H1 (cell line): Measurements from ENCODE around the gene SPATS2. TPM values are rescaled to one million over a fixed set of nuclear protein-coding genes. Genes with fewer than 3 reads are reported as not detected.

Source experiments
- CTCF ChIA-PET: fragments of 300-600 bp; sonication (Branson Sonifier 250); formaldehyde crosslinking; loops from one replicate; lab custom pipeline; 2021; ENCODE audit not compliant: partially characterized antibody; lab: Charles Lee
- POLR2A ChIA-PET: fragments of 300-600 bp; sonication (Branson Sonifier 250); formaldehyde crosslinking; loops from one replicate; lab custom pipeline; 2021; ENCODE audit warnings: inconsistent platforms; ENCODE audit not compliant: partially characterized antibody; lab: Charles Lee
- DNase-seq, 2 experiments: peaks; one replicate each; pipeline versions ENCODE4 v3.0.0 to v3.0.0-alpha.2; 2010 to 2022; ENCODE audit warnings: low spot score in 2 of 2, low read depth in 1 of 2, mixed read lengths in 1 of 2
- FAIRE-seq: peaks from 2 replicates; lab custom pipeline; 2011; peaks lifted over from hg19 to GRCh38; lab: Jason Lieb, UNC
- H2AFZ ChIP-seq: 2 replicates; pipeline ENCODE4 v1.8.1; 2012; ENCODE audit warnings: low read length, inconsistent platforms
- H2AK5ac ChIP-seq: 2 replicates; pipeline ENCODE4 v1.6.1; 2013; ENCODE audit warnings: low read depth, low read length
- H2BK120ac ChIP-seq: replicated peaks from 2 replicates; pipeline ENCODE3; 2013; ENCODE audit warnings: low read depth, low read length, inconsistent platforms
- H2BK12ac ChIP-seq: 2 replicates; pipeline ENCODE4 v1.6.1; 2013; ENCODE audit warnings: low read depth, low read length
- H2BK15ac ChIP-seq: 2 replicates; pipeline ENCODE4 v1.6.1; 2013; ENCODE audit warnings: low read length
- H2BK20ac ChIP-seq: 2 replicates; pipeline ENCODE4 v1.6.1; 2013; ENCODE audit warnings: low read length
- H2BK5ac ChIP-seq: 2 replicates; pipeline ENCODE4 v1.6.1; 2013; ENCODE audit warnings: low read depth, low read length
- H3K14ac ChIP-seq: 2 replicates; pipeline ENCODE4 v1.6.1; 2013; ENCODE audit warnings: inconsistent platforms; ENCODE audit not compliant: insufficient read length
- H3K18ac ChIP-seq: 2 replicates; pipeline ENCODE4 v1.6.1; 2013; ENCODE audit warnings: low read length; ENCODE audit errors: extremely low read depth
- H3K23ac ChIP-seq: 2 replicates; pipeline ENCODE4 v1.6.1; 2013; ENCODE audit warnings: inconsistent platforms; ENCODE audit not compliant: insufficient read length
- H3K23me2 ChIP-seq: 2 replicates; pipeline ENCODE4 v1.6.1; 2013; ENCODE audit warnings: low read depth, low read length
- H3K27ac ChIP-seq: 2 replicates; pipeline ENCODE4 v1.6.1; 2011; ENCODE audit warnings: low read depth, low read length, inconsistent platforms
- H3K27me3 ChIP-seq, 4 experiments: replicated peaks in 1 of 4; 1 replicate in 1 of 4; 2 replicates in 3 of 4; pipeline versions ENCODE4 v1.6.1 to v1.8.1; 2011 to 2013; ENCODE audit warnings: low read length in 3 of 4, mild to moderate bottlenecking in 3 of 4, inconsistent platforms in 2 of 4, mixed read lengths in 2 of 4, moderate library complexity in 1 of 4; ENCODE audit not compliant: control insufficient read depth in 3 of 4, insufficient read depth in 3 of 4; ENCODE audit errors: extremely low read depth in 1 of 4
- H3K36me3 ChIP-seq, 4 experiments: 2 replicates each; pipeline versions ENCODE4 v1.6.1 to v1.8.1; 2011 to 2013; ENCODE audit warnings: mild to moderate bottlenecking in 4 of 4, low read length in 3 of 4, moderate library complexity in 2 of 4, control low read depth in 1 of 4, inconsistent platforms in 1 of 4; ENCODE audit not compliant: insufficient read depth in 4 of 4, control insufficient read depth in 2 of 4
- H3K4ac ChIP-seq: replicated peaks from 2 replicates; pipeline ENCODE3; 2013; ENCODE audit warnings: low read length, low read depth, mixed read lengths, inconsistent platforms; ENCODE audit not compliant: insufficient read length
- H3K4me1 ChIP-seq, 4 experiments: replicated peaks in 1 of 4; 1 replicate in 1 of 4; 2 replicates in 3 of 4; pipeline versions ENCODE4 v1.6.1 to v1.8.1; 2011 to 2013; ENCODE audit warnings: low read length in 3 of 4, inconsistent platforms in 2 of 4, mixed read lengths in 1 of 4; ENCODE audit not compliant: insufficient read depth in 4 of 4, control insufficient read depth in 3 of 4
- H3K4me2 ChIP-seq, 2 experiments: 2 replicates each; pipeline versions ENCODE4 v1.6.1 to v1.8.1; 2011 to 2013; ENCODE audit warnings: low read depth in 2 of 2, low read length in 2 of 2, control low read depth in 1 of 2, inconsistent platforms in 1 of 2, mild to moderate bottlenecking in 1 of 2; ENCODE audit not compliant: insufficient read depth in 1 of 2
- H3K4me3 ChIP-seq, 4 experiments: fragments of 200-600, 300-600 bp in 1 of 4; sonication (generic), shearing (Covaris generic), sonication (Bioruptor Twin) in 1 of 4; 2 replicates each; pipeline versions ENCODE4 v1.5.1 to v1.8.1; 2011 to 2016; ENCODE audit warnings: low read length in 4 of 4, low read depth in 3 of 4, control low read depth in 2 of 4, inconsistent platforms in 2 of 4, mild to moderate bottlenecking in 2 of 4, mixed read lengths in 1 of 4, moderate library complexity in 1 of 4; ENCODE audit not compliant: insufficient read depth in 2 of 4; ENCODE audit errors: extremely low read depth in 1 of 4
- H3K56ac ChIP-seq: replicated peaks from 2 replicates; pipeline ENCODE3; 2013; ENCODE audit warnings: low read depth, mild to moderate bottlenecking, mixed read lengths, low read length, inconsistent platforms; ENCODE audit not compliant: insufficient read length
- H3K79me1 ChIP-seq: 2 replicates; pipeline ENCODE4 v1.6.1; 2013; ENCODE audit warnings: low read depth, low read length, control low read depth
- H3K79me2 ChIP-seq, 2 experiments: 2 replicates each; pipeline versions ENCODE4 v1.6.1 to v1.8.1; 2012 to 2013; ENCODE audit warnings: low read length in 2 of 2, mild to moderate bottlenecking in 2 of 2, inconsistent platforms in 1 of 2; ENCODE audit not compliant: insufficient read depth in 2 of 2, control insufficient read depth in 1 of 2
- H3K9ac ChIP-seq, 4 experiments: replicated peaks in 1 of 4; 1 replicate in 1 of 4; 2 replicates in 3 of 4; pipeline versions ENCODE4 v1.6.1 to v1.8.1; 2011 to 2013; ENCODE audit warnings: low read depth in 3 of 4, low read length in 3 of 4, control low read depth in 2 of 4, mild to moderate bottlenecking in 2 of 4, moderate library complexity in 2 of 4, inconsistent platforms in 1 of 4; ENCODE audit errors: extremely low read depth in 1 of 4
- H3K9me3 ChIP-seq, 2 experiments: 2 replicates each; pipeline versions ENCODE4 v1.6.1 to v1.8.1; 2012 to 2013; ENCODE audit warnings: mild to moderate bottlenecking in 2 of 2, moderate library complexity in 2 of 2, control low read depth in 1 of 2, inconsistent platforms in 1 of 2, low read depth in 1 of 2, low read length in 1 of 2, mixed read lengths in 1 of 2; ENCODE audit not compliant: insufficient read depth in 2 of 2
- H4K20me1 ChIP-seq, 2 experiments: replicated peaks in 1 of 2; 2 replicates each; pipeline versions ENCODE3 to v1.8.1; 2011 to 2013; ENCODE audit warnings: inconsistent platforms in 2 of 2, low read length in 2 of 2, mild to moderate bottlenecking in 1 of 2; ENCODE audit not compliant: insufficient read depth in 2 of 2, control insufficient read depth in 1 of 2
- H4K5ac ChIP-seq: 2 replicates; pipeline ENCODE4 v1.6.1; 2013; ENCODE audit warnings: low read length, low read depth, mixed read lengths, inconsistent platforms; ENCODE audit not compliant: insufficient read length
- H4K8ac ChIP-seq: 2 replicates; pipeline ENCODE4 v1.8.0; 2013; ENCODE audit warnings: mild to moderate bottlenecking, moderate library complexity, low read length, inconsistent platforms; ENCODE audit not compliant: insufficient read depth; ENCODE audit errors: extremely low read depth
- H4K91ac ChIP-seq: replicated peaks from 2 replicates; pipeline ENCODE3; 2013; ENCODE audit warnings: low read length, mixed read lengths, inconsistent platforms; ENCODE audit not compliant: insufficient read length
- ASH2L ChIP-seq: fragments of 200-600, 300-600 bp; sonication (generic); IDR thresholded peaks from one replicate; pipeline ENCODE4 v1.7.1; 2017; ENCODE audit warnings: low read length
- EZH2 ChIP-seq: fragments of 200-600 bp; sonication (generic); IDR thresholded peaks from 2 replicates; pipeline ENCODE4 v1.7.1; 2012; ENCODE audit warnings: low read depth, mild to moderate bottlenecking, moderate library complexity, low read length, inconsistent platforms; ENCODE audit not compliant: severe bottlenecking
- JUND ChIP-seq: IDR thresholded peaks from 2 replicates; pipeline ENCODE4 v1.6.1; 2011; ENCODE audit warnings: mild to moderate bottlenecking, improper control_type of control experiment, low read length
- KDM4A ChIP-seq: IDR thresholded peaks from one replicate; pipeline ENCODE4 v1.7.1; 2012; ENCODE audit warnings: low read depth, mild to moderate bottlenecking, moderate library complexity, low read length, inconsistent platforms; ENCODE audit not compliant: severe bottlenecking
- POLR2A ChIP-seq, 2 experiments: IDR thresholded peaks; 1 replicate in 1 of 2; 2 replicates in 1 of 2; pipeline ENCODE4 v1.6.1; 2011; ENCODE audit warnings: low read depth in 2 of 2, low read length in 2 of 2, mild to moderate bottlenecking in 2 of 2; ENCODE audit errors: control extremely low read depth in 1 of 2
- POU5F1 ChIP-seq: IDR thresholded peaks from 2 replicates; pipeline ENCODE4 v1.6.1; 2011; ENCODE audit warnings: low read depth, mild to moderate bottlenecking, low read length, moderate library complexity
- RAD21 ChIP-seq, 2 experiments: IDR thresholded peaks in 1 of 2; conservative IDR thresholded peaks in 1 of 2; 2 replicates each; pipeline ENCODE4 v1.6.1; 2011; ENCODE audit warnings: low read depth in 2 of 2, low read length in 2 of 2, improper control_type of control experiment in 1 of 2, inconsistent platforms in 1 of 2, mild to moderate bottlenecking in 1 of 2, moderate library complexity in 1 of 2
- SUZ12 ChIP-seq: fragments of 200-600 bp; sonication (generic); IDR thresholded peaks from 2 replicates; pipeline ENCODE4 v1.6.1; 2012; ENCODE audit warnings: mild to moderate bottlenecking, inconsistent platforms, low read length, moderate library complexity, mixed read lengths
- USF2 ChIP-seq: IDR thresholded peaks from 2 replicates; pipeline ENCODE4 v1.6.1; 2011; ENCODE audit warnings: low read length, improper control_type of control experiment
- WGBS, 2 experiments: shearing (Covaris generic) in 1 of 2; methylation state at CpG; one replicate each; pipeline versions ENCODE4 v1.1.6 to v1.1.7; 2013 to 2015; ENCODE audit warnings: low lambda C conversion rate in 2 of 2, mixed read lengths in 2 of 2, inconsistent platforms in 1 of 2, low coverage in 1 of 2, missing lambda C conversion rate in 1 of 2; ENCODE audit not compliant: insufficient replicate concordance in 2 of 2, insufficient coverage in 1 of 2, insufficient read length in 1 of 2; ENCODE audit errors: extremely low coverage in 1 of 2, missing lambda C conversion rate in 1 of 2; 5-methylcytosine and 5-hydroxymethylcytosine counted together
- polyA plus RNA-seq, 7 experiments: library from polyadenylated mRNA; depleted of rRNA in 3 of 7; stranded (reverse) in 5 of 7; unstranded in 2 of 7; fragments of >200 nt in 5 of 7; fragments of 200-250 nt in 2 of 7; gene quantifications; 1 replicate in 5 of 7; 2 replicates in 1 of 7; 4 replicates in 1 of 7; pipeline versions ENCODE4 v1.2.1 to v1.2.3, GENCODE V29; 2011 to 2013; ENCODE audit warnings: missing spikeins in 2 of 7, mixed read lengths in 2 of 7
- total RNA-seq: library from RNA; stranded (reverse); fragmentation: NEBNext Ultra II Directional; extraction: Animal tissue kit (Norgen Biotek cat#: 25700); gene quantifications from 2 replicates; pipeline ENCODE4 v1.2.1, GENCODE V29; 2021

The SPATS2 gene
- total and polyA plus RNA-seq, 2 of the 8 experiments (the other 6 are each of a cell fraction or from before 2014, with no cell fraction given) = 19.2 to 24.5 TPM

- H4K20me1 ChIP-seq = peaks cover 13 to 19% of the 10 kb centered on the region in 2 experiments
- no peak overlapping the region for H3K23ac ChIP-seq
- no peaks in the 10 kb centered on the region for H3K9me3 ChIP-seq
- H3K14ac ChIP-seq = no peak overlapping the region
- H3K36me3 ChIP-seq = no peaks in the 10 kb centered on the region; a peak in 1 of 8 replicates
- FAIRE-seq (no peak), DNase-seq (peak in 1 of 2 experiments; percentile 67)
- no peak overlapping the region for H4K5ac ChIP-seq
- H2BK120ac ChIP-seq = no peak overlapping the region
- no peak overlapping the region for H3K56ac ChIP-seq
- H3K27me3 ChIP-seq = peaks cover 66 to 95% (median 91%) of the 10 kb centered on the region in 4 experiments
- WGBS, 2 experiments = 1% methylated on average over 20 of the region's 70 CpGs; no CpG with 5 or more reads in 1 of the 2 experiments
- H3K4ac ChIP-seq = no peak overlapping the region
- no peak overlapping the region; the same call in 1 of the 2 replicates for H4K8ac ChIP-seq
- no peak overlapping the region for H3K27ac ChIP-seq
- CTCF ChIA-PET = interaction anchor here (4.3 to 26.7 kb wide), 5 partner anchors 11 to 208 kb away, joined by 25 to 538 read pairs (median 115); partner anchors contain the start of genes C1QL4 and PRPH
- TF ChIP-seq ASH2L (no peak), SUZ12 (peak; percentile 2; the same call in 1 of the 2 replicates), POU5F1 (no peak), USF2 (no peak), JUND (no peak), POLR2A (IDR thresholded peaks at IDR 0.05; ENCODE audit: control extremely low read depth in 1 of 2, low read depth in 2 of 2, low read length in 2 of 2) (no peak), KDM4A (peak; percentile 14), RAD21 (IDR thresholded peaks at IDR 0.05 in 1 of 2, conservative IDR thresholded peaks at IDR 0.05 in 1 of 2; ENCODE audit: low read depth in 2 of 2, low read length in 2 of 2) (no peak), EZH2 (peak; percentile 59)
- no peak overlapping the region for H2AFZ ChIP-seq
- 0 out of 2 replicates have a peak overlapping the region, but pooled peaks have one; percentile 40 for H2BK15ac ChIP-seq
- peaks cover 9% of the 10 kb centered on the region for H3K23me2 ChIP-seq
- peak overlapping the region; percentile 45 to 80 for H3K4me2 ChIP-seq
- no peak overlapping the region for H4K91ac ChIP-seq
- no peak overlapping the region for H3K9ac ChIP-seq
- H2BK20ac ChIP-seq = no peak overlapping the region
- H3K79me1 ChIP-seq = no peaks in the 10 kb centered on the region
- H2BK12ac ChIP-seq = no peak overlapping the region
- peak overlapping the region; percentile 25 to 69 (median 40); a peak in 5 of 8 replicates for H3K4me3 ChIP-seq
- H3K18ac ChIP-seq = no peak overlapping the region
- no peak overlapping the region for H2BK5ac ChIP-seq
- peaks cover 4 to 38% (median 24%) of the 10 kb centered on the region in 4 experiments for H3K4me1 ChIP-seq
- POLR2A ChIA-PET = interaction anchor here (1.0 to 2.6 kb wide), 5 partner anchors 12 to 63 kb away, joined by 3 to 22 read pairs (median 8); partner anchors contain the start of genes PRPH and SPATS2
- no peak overlapping the region for H2AK5ac ChIP-seq
- H3K79me2 ChIP-seq = no peaks in the 10 kb centered on the region
These were observed 22.0 kb upstream of the SPATS2 start for GRCh38 chr12:49345051-49345824.
